NCI-H1436 (cell line): ENCODE data around the gene HOXD4.

Experiments used
- DNase-seq: peaks from one replicate; lab custom pipeline; 2025; lab: John Stamatoyannopoulos, UW

Gene HOXD4

DNA sequence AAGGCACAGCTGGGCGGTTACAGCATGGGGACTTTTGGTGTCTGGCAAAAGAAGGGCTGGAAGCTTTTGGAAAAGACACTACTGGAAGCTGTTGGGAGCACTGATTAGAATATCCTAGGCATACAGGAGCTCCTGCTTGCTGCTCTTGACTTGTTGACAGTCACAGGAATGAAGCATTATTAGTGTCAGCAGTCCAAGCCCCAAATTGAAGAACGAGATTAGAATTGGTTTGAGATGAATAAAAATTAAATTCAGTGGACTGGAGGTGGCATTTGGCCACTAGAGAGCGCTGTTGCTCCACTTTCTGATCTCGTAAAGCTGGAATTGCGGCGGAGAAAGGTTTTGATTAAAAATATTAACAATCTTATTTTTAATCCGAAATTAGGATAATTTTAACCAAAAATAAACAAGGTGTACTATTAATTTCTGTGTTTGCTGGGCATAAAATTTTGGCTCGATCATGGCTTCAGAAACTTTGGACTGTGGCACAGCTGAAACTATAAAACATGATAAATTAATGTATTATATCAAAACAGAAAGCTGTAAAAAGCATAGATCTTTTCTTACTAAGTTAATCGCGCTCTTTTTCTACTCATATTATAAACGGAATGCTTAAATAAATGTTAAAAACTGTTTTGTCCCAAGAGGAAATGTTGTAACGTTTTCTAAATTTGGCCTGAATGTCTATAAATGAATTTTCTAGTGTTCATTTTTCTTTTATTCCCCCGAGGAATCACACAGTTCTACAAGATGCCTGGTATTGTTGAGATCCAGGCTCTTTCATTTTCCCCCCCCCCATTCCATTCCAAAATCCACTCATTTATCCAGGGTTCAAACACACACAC lies 24.2 kb upstream of the HOXD4 start:
- peak; percentile 58 for DNase-seq

DNA sequence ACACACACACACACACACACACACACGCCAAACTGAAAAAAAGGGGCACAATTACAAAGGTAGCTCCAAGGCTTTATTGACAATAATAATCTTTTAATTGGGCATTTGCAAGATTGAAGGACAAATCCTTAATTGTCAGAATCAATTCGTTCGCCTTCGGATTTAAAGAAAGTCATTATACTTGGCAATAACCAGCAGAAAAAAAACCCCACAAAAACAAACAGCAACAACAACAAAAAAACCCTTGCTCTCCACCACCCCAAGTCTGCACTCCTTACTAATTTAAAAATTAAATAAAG lies 23.6 kb upstream of the HOXD4 start:
- DNase-seq: no peak

DNA sequence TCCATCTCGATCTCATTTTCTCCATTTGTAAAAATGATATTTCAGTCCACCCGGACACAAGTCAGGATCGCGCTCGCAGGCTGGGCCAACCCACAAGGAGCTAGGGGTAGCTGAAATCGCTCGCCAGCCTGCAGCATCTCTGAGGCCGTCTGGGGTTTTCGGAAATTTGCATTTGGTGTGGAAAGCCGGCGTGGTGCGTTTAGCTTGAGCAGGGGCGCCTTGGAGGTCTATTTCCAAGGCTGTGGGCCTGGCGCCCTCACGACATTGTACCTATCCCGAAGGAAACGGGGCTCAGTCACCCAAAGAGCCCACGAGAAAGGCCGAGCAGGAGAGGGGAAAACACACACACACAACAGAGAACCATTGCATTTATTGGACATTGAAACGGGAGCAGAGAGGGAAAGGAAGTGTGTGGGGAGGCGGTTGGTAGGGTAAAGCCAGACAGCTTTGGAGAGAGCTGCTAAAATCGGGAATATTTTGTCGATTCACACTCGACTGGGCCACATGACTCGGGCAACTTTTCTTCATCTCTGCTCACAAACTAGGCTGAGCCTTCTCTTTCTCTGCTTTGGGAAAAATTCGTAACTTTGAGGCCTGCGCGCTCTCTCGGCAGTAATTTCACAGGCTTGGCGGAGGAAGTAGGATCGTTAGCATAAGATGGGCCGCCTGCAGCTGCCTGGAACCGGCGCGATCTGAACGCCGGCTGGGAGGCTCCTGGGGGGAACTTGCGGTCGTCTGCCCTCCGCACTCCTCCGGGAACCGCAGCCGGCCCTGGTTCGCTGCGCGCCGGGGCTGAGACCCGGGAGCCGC lies 23.0 kb upstream of the HOXD4 start:
- DNase-seq: no peak

DNA sequence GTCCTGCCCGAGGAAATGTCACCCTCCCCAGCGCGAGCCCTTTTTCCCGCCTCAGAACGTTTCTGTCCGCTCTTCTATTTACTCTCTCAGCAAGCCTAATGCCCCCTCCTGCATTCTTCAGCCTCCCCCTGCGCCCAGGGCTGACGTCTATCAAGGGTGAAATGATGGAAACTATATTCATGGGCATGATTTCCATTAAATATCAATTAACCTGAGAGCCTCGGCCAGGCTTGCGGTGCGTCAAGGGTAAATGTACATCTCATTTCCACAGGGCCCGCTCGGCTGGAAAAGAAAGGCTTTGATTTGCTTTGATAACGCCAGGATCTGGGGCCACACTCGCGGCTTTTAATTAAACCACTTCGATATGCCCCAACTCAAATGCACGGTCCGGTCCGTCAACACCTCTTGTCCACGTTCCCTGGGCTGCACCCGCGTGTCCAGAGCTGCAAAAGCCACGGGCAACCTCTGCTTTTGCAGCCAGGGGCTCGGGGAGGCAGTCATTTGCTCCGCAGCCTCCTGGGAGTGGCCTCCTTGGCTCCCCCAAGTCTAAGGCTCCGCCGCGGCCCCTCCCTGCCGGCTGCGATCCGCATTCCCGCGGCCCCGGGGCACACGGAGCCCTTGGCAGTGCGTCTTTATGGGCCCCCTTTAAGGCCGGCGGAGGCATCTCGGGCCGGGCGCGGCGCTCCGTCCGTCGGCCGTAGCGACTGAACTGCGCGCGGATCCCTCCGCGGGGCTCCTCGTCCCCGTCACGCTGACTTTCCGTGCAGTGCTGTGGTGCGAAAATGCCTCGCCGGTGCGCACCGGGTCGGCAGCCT lies 22.2 kb upstream of the HOXD4 start, which contains the start of gene HOXD8:
HOXD8 (plus strand) TSS at position 724 of the 815 bp plus-strand sequence. CDS start 662 bp downstream, outside the sequence.
- DNase-seq: peak; percentile 76

DNA sequence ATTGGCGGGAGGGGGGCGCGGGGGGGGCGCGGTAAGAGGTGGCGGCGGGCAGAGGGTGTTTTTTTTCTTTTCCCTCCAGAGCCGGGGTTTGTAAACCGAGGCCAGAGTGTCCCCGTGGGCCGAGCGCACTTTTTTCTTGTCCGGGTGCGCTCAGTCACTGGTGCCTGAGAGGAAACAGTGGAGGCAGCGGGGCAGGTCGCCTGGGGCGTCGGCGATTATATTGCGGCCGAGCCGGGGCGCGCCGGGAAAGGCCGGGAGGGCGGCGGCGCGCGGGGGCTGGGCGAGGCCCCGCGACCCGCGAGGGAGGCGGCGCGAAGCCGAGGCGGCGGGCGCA lies 21.6 kb upstream of the HOXD4 start:
- peak; percentile 65 for DNase-seq

DNA sequence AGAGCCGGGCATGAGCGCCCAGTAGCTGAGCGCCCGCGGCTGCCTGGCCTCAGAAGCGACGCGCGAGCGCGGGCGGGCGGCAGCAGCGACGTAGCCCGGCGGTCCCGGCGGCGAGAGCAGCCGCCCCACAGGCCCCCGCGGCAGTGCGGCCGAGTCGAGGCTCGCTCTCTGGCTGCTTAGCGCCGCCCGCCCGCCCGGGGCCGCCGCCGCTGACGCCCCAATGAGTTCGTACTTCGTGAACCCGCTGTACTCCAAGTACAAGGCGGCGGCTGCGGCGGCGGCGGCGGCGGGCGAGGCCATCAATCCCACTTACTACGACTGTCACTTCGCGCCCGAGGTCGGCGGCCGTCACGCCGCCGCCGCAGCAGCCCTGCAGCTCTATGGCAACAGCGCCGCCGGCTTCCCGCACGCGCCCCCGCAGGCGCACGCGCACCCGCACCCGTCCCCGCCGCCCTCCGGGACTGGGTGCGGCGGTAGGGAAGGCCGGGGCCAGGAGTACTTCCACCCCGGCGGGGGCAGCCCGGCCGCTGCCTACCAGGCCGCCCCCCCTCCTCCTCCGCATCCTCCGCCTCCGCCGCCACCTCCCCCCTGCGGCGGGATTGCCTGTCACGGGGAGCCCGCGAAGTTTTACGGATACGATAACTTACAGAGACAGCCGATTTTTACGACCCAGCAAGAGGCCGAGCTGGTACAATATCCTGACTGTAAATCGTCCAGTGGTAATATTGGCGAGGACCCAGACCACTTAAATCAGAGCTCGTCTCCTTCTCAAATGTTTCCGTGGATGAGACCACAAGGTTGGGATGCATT lies 21.0 kb upstream of the HOXD4 start:
- DNase-seq: peak; percentile 48

DNA sequence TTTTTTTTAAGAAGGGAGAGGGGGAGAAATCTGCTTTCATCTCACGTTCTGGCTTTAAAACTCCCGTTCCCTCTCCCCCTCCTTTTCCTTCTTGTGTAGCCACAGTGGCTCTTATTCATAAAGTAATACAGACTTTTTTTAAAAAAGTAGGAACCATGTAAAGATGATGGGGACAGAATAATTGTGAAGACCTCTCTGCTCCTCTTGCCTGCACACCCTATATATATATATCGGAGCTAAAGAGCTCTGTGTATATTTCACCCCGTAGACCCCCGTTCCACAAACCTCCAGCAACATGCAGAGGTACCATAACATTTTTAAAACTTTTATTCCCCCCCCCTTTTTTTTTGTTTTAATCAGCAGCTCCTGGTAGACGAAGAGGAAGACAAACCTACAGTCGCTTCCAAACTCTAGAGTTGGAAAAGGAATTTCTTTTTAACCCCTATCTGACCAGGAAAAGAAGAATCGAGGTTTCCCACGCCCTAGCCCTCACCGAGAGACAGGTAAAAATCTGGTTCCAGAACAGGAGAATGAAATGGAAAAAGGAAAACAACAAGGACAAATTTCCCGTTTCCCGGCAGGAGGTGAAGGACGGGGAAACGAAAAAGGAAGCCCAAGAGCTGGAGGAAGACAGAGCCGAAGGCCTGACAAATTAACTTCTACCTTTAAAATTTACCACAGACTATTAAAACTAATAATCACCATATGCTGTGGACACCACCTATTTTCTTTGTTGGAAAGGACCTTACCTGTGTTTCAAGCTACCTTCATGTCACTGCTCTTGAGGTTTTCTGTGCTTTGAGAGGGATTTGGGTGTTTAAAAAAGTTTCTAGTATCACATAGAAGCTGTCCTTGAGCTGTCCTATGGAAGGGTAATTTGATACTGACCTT lies 20.1 kb upstream of the HOXD4 start:
- no peak for DNase-seq

DNA sequence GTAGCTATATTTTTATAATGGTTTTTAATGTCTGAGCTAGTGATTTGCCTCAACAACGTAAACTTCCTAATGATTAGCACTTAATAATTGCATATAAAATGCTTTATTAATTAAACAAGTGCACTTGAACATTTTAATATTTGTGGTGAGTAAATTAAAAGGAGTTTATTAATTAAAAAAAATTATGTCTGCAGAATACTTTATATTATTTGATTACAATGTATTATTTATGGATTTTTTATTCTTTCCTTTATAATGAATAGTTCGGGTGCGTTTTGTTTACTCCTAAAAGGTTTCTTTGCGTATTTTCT lies 19.5 kb upstream of the HOXD4 start:
- DNase-seq: no peak

DNA sequence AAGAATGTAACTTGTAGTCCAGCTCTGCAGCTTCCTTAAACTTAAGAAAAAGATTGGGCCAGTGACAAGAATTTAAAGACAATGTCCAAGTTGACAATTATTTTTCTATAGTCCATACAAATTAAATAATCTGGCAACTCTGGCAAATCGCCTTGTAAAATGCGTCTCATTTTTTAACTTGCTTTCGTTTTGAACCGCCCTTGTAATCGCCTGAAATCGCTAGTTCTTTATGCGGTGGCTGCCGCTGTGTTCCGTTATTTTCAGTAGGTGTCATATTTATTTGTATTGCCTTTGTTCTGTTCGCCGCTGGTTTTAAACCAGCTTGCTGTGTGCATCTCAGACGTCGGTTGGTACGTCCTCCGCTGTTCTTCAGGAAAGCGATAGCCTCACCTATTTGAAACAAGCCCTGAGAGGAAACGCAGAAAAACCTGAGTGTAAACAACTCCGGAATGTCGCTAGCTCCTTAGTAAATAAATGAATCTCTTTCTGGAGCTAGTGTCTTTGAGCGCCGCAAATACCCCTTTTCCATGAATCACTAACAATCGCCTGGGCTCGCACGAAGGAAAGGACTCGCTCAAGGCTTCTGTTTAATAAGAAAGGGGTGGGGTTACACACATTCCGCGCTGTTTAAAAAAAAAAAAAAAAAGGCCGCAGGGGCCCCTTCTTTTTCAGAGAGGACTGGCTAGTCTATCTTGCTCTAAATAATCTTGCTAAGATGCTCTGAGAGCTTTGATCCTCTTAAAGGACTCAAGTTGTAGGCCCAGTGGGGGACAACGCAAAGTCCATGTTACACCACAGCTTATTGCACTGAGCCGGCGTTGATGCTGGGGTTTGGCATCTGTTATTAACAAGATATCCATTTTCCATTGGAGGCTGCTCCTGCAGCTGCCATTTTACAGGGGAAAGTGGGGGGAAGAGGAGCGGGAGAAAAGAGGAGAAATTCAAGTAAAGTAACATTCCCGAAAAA lies 18.9 kb upstream of the HOXD4 start:
- no peak for DNase-seq

DNA sequence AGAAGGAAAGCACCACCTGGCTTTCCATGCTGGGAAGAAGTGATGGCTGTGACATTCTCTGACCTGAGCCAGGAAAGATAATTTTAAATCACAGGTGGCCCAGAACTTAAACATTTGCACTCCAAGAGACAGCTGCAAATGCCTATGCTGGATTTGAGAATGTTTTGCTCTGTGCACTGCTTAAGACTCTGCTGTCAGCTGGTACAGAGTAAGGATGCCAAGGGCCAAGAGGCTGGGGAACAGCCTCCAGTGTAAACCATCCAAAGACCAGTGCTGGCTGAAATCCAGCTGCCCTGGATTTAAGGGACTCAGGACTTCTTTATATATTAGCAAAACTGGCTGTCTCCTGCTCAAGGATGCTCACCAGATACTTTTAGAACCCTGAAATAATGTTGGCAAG lies 18.0 kb upstream of the HOXD4 start:
- DNase-seq: no peak

DNA sequence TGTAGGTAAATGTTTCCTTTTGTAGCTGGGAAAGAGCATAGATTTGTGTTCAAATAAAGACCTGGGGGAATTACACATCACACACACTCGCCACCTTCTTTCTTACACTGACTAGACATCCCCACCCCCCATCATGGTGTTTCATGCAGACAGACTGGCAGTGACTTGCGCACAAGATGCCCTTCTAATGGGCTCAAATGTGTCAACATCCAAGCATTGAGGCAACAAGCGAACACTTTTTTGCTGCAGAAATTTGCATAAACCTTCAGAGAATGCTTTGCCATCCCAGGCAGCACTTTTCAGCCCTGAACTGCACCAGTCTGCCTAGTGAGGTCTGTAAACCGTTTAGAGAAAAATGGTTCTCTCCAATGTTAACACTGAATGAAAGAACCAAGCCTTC lies 17.3 kb upstream of the HOXD4 start:
- DNase-seq: no peak

DNA sequence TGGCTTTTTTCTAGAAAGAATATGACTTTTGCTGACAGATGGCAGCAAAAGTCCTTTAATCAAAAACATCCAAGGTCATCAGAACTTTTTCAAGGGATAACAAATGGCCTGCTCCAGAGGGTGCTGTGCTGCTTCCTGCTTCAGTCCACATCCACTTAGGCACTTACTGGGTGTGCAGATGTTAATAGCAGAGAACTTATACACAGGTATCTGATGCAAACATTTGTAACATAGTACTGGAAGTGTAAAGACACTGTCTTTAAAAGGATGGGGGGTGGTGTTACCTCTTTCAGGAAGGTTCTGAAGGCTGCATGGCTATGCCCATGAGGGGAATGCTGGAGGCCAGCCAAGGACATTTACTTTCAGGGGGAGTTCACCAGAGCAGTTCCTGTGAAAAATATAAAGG lies 16.3 kb upstream of the HOXD4 start:
- DNase-seq: no peak

DNA sequence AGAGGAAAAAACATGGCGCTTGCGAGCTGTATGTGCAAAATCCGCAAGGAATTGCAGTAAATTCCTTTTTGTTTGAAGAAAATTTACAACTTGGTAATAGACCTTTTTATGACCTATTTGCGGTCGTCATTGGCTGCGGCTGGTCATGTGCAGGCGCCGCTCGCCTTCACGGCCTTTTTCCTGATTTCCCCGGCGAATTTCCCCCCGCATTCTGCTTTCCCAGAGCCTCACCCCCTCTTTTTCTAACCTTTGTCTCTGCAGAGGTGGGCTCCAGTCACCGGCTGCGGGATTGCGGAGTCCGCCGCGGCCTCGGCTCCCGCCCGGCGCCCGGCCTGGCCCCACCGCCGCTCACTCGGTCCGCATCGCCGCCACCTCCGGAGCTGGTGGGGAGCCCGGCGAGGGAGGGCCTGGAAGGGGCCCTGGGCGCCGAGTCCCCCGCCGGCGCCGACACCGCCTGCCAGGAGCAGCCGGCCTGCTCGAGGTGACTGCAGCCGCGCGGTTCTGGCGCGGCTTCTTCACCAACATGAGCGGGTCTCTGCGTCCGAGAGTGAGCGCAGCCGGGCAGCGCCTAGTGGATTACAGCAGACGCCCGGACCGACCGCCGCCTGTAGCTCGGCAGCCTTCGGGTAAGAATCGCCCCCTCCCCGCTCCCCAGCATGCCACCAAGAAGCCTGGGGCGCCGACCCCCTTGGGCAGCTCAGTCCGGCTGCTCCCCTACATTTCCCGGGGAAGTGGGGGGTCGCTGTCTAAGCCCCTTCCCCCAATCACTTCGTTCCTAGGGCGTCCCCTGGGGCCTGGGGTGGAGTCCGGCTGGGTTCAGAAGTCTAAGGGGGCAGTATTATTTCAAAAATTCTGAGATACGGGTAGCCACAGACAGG lies 14.7 kb upstream of the HOXD4 start:
- no peak for DNase-seq

DNA sequence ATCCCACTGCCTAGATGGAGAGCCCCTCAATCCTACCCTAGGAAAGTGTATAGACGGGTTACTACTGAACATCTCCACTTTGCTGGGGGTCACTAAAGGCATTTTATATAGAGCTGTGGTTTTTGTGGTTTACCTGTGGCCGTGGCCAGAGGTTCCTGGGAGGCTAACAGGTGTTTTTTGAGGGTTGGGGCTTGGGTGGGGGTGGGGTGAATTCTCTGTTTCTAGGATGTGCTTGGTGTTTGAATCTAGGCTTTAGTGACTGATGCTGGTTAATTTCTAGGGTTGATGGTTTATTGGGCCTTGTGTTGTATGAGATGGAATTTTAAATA lies 14.1 kb upstream of the HOXD4 start:
- no peak for DNase-seq

DNA sequence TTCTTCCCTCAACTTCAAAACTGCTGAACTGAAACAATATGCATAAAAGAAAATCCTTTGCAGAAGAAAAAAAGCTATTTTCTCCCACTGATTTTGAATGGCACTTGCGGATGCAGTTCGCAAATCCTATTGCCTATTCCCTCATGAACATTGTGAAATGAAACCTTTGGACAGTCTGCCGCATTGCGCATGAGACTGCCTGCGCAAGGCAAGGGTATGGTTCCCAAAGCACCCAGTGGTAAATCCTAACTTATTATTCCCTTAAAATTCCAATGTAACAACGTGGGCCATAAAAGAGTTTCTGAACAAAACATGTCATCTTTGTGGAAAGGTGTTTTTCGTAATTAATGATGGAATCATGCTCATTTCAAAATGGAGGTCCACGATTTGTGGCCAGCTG lies 13.4 kb upstream of the HOXD4 start:
- DNase-seq: no peak

DNA sequence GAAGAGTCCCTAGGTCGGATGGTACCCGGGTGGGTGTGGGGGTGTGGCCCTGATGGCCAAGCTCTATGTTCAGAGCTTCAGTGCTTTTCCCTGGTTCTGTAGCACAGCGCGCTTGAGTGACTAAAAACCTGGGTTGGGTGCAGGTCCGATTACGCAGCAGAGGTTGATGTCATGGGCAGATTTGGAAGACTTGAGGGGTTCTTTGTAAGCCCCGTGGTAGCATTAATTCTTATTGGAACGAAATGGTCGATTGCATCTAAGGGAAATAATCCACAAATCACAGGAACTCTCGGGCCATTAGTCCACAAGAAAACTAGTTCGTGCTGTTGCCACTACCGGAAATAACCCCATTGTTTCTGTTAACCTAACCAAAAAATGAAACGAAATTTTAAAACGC lies 12.8 kb upstream of the HOXD4 start:
- DNase-seq: no peak

DNA sequence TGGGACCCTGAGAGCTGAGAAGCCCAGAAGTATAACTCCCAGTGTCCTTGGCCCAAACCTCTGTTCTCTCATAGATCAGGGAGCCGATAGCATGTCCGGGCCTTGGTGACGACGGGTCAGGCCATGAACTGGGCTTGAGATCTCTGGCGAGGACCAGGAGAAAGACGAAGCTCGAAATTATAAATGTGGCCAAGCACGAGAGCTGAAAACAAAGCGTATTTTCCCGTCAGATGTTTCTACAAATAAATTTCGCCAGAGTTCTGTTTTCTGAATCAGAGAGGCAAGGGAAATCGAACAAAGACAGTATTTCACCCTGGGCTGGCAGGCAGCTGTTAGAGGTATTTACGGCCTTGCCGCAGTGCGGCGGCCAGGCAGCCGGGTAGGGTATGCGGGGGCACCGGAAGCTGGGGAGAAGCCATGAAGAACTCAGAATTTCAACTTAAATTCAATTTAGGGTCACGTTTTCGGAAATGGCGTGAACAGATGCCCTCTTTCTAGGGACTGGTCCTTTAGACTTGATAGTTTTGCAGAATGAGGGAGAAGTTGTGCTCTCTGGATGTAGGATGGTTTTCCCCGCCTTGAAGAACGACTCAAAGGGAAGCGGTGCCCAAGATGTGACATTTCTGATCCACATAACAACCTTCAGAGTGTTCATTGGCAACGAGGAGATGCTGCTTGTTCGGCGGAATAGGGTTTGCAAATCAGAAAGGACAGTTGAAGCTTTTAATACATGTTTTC lies 12.3 kb upstream of the HOXD4 start:
- DNase-seq: no peak
